Immature natural killer cell (primary cell): ENCODE results near the gene PPP1R37. TPM values are rescaled to one million over a fixed set of nuclear protein-coding genes. Genes with fewer than 3 reads are reported as not detected.

Source experiments
- DNase-seq, 3 donors: peaks; one replicate each; pipeline ENCODE4 v3.0.0; 2022; ENCODE audit warnings: mixed read lengths in 1 of 3
- H3K27ac Mint-ChIP-seq, 6 donors: one replicate each; pipeline ENCODE4 v1.8.0; 2020; ENCODE audit warnings: mixed read lengths in 6 of 6, mild to moderate bottlenecking in 5 of 6, inconsistent platforms in 4 of 6, moderate library complexity in 3 of 6
- H3K27me3 Mint-ChIP-seq, 3 donors: one replicate each; pipeline ENCODE4 v1.8.0; 2020 to 2021; ENCODE audit warnings: low read depth in 3 of 3, mild to moderate bottlenecking in 3 of 3, mixed read lengths in 3 of 3, moderate library complexity in 3 of 3, inconsistent platforms in 1 of 3
- H3K36me3 Mint-ChIP-seq, 3 donors: one replicate each; pipeline ENCODE4 v1.8.0; 2020; ENCODE audit warnings: mixed read lengths in 3 of 3, inconsistent platforms in 2 of 3, mild to moderate bottlenecking in 2 of 3
- H3K4me1 Mint-ChIP-seq, 2 donors: one replicate each; pipeline ENCODE4 v1.8.0; 2020; ENCODE audit warnings: inconsistent platforms in 2 of 2, mild to moderate bottlenecking in 2 of 2, mixed read lengths in 2 of 2, moderate library complexity in 1 of 2
- H3K4me3 Mint-ChIP-seq, 5 donors: one replicate each; pipeline ENCODE4 v1.8.0; 2020; ENCODE audit warnings: mild to moderate bottlenecking in 5 of 5, mixed read lengths in 5 of 5, inconsistent platforms in 3 of 5, moderate library complexity in 3 of 5
- H3K9me3 Mint-ChIP-seq, 6 donors: one replicate each; pipeline ENCODE4 v1.8.0; 2020; ENCODE audit warnings: mild to moderate bottlenecking in 6 of 6, mixed read lengths in 6 of 6, inconsistent platforms in 4 of 6, moderate library complexity in 3 of 6
- polyA plus RNA-seq, 3 donors: library from polyadenylated mRNA; unstranded; fragments of 300-500 nt; fragmentation: Illumina TruSeq; gene quantifications; one replicate each; pipeline ENCODE4 v1.2.3, GENCODE V29; 2021

Gene PPP1R37
- polyA plus RNA-seq, 3 donors from 2014 or later, result 0.37 to 1.1 TPM; not detected in 1

DNA sequence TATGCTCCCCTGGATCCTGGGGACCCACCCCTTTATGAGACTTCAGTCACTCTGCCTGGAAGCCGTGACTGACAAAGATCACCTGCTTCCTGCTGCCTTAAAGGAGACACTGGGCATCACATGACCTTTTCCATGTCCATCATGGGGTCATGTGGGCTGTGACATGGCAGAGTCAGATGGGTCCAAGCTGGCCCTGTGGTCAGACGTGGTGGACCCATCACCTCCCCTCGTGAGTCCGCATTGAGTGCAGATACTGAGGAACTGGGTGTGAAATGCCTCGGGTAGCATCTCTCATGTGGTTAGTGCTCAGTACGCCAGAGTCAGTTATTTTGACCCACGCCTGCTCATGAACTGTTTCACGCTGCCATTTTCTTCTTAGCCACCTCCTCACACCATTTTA lies 40.7 kb downstream of the PPP1R37 start:
- Mint-ChIP-seq H3K27ac (peak overlapping the region in 5 of 6 donors; percentile 7 to 88 (median 45)), H3K27me3 (peaks cover 0 to 4% (median 0%) of the 10 kb centered on the region in 3 donors), H3K36me3 (no peaks in the 10 kb centered on the region), H3K9me3 (no peaks in the 10 kb centered on the region), H3K4me1 (peaks cover 15 to 18% of the 10 kb centered on the region in 2 donors), H3K4me3 (no peak overlapping the region)
- DNase-seq, result no peak

DNA sequence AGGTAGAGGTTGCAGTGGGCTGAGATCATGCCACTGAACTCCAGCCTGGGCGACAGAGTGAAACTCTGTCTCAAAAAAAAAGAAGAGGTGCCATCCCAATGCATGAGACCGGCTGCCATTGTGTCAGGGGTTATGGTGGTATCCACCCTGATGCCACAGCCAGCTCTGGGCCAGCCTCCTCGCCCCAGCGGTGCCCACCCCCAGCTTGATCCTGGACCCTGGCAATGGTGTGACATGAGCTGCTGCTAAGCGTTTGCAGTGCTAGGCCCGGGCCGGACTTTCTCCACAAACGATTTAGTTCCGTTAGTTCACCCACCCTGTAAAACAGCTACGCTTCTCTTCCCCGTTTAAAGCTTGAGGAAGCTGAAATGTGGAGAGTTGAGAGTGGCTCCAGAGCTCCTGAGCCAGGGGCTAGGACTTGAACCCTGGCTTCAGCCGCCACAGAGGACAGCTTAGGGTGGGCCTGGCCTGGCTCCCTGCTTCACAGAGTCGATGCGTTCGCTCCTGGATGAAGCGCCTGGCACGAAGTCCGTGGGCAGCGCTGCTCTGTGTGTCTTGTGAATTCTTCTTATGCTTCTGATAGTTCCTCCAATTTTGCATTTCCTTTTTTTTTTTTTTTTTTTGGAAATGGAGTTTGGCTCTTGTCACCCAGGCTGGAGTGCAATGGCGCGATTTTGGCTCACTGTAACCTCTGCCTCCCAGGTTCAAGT lies 42.4 kb downstream of the PPP1R37 start:
- H3K36me3 Mint-ChIP-seq, result no peaks in the 10 kb centered on the region
- no peaks in the 10 kb centered on the region for H3K9me3 Mint-ChIP-seq
- peaks cover 15 to 18% of the 10 kb centered on the region in 2 donors for H3K4me1 Mint-ChIP-seq
- no peak overlapping the region for H3K27ac Mint-ChIP-seq
- no peak overlapping the region for H3K4me3 Mint-ChIP-seq
- H3K27me3 Mint-ChIP-seq, result peaks cover 0 to 2% (median 0%) of the 10 kb centered on the region in 3 donors
- DNase-seq, result no peak

DNA sequence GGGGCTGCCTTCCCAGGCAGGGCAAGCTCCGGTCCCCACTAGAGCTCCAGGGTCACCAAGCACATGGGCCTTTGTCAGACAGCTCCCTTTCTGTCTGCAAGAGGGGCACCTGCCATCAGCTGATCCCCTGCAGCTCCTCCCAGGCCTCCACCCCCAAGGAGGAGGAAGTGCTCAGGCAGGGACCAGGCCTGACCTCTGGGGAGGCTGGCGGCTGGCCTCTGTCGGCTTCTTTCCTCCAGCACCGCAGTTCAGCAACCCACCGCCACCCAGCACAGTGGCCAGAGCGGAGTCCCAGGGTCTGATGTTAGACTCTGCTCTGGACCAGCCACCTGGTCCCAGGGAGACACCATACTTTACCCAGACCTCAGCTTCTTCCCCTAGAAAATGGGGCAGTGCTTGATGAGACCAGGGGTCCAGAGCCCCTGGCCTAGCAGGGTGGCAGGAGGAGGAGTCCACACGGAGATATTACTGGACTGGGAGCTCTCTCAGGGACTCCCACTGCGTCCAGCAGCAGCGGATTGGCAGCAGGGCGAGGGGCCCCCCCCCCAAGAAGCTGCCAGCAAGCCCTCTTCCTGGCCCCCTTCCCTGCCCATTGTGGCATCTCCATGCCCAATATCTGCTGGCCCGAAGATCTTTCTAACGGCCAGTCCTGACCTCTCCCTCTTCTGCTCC lies 43.7 kb downstream of the PPP1R37 start:
- DNase-seq, result no peak
- H3K36me3 Mint-ChIP-seq, result no peaks in the 10 kb centered on the region
- peak overlapping the region in 3 of 6 donors; percentile 30 to 74 (median 35) for H3K27ac Mint-ChIP-seq
- peaks cover 14 to 18% of the 10 kb centered on the region in 2 donors for H3K4me1 Mint-ChIP-seq
- no peak overlapping the region for H3K4me3 Mint-ChIP-seq
- no peaks in the 10 kb centered on the region for H3K9me3 Mint-ChIP-seq
- peaks cover 0 to 3% (median 0%) of the 10 kb centered on the region in 3 donors for H3K27me3 Mint-ChIP-seq

DNA sequence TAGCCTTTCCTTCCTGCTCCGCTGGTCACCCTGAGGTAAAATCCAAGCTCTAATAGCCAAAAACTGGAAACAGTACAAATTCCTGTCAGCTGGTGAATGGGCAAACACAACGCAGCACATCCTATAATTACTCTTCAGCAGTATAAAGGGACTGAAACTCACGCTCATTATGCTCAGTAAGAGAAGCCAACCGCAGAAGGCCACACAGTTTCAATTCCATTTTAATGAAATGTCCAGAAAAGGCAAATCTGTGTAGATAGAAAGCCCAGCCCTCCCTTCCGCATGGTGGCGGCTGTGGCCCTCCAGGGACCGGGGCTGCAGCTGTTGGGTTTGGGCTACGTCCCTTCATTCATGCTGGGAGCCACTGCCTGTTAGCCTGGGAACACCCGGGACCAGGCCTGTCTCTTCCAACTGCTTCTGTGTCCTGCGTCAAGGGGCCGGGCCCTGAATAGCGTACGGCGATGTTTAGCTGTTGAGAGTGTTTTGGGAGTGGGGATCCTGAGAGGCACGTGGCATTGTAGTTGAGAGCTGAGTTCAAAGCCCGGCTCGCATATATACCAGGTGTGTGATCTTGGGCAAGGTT lies 44.3 kb downstream of the PPP1R37 start:
- Mint-ChIP-seq H3K4me3 (no peak overlapping the region), H3K36me3 (no peaks in the 10 kb centered on the region), H3K27me3 (peaks cover 0 to 3% (median 0%) of the 10 kb centered on the region in 3 donors), H3K4me1 (peaks cover 14 to 18% of the 10 kb centered on the region in 2 donors), H3K27ac (peak overlapping the region in 3 of 6 donors; percentile 30 to 74 (median 35)), H3K9me3 (no peaks in the 10 kb centered on the region)
- no peak for DNase-seq

DNA sequence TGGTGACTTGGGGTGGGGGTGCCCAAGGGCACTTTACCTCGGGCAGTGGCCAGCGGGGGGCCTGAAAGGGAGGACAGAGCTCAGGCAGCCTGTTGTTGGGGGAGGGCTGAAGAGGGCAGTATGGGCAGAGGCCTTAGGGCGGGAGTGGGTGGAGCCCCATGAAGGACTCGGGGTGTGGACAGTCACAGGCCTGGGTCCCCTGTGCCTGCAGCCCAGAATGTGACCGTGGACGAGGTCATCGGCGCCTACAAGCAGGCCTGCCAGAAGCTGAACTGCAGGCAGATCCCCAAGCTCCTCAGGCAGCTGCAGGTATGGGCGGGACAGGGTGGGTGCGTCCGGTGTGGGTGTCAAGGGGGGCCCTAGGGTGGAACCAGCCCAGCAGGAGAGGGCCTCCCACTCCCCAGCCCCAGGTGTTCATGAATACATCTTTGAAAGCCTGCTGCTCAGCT lies 45.3 kb downstream of the PPP1R37 start:
- H3K4me3 Mint-ChIP-seq, result no peak overlapping the region
- DNase-seq, result no peak

DNA sequence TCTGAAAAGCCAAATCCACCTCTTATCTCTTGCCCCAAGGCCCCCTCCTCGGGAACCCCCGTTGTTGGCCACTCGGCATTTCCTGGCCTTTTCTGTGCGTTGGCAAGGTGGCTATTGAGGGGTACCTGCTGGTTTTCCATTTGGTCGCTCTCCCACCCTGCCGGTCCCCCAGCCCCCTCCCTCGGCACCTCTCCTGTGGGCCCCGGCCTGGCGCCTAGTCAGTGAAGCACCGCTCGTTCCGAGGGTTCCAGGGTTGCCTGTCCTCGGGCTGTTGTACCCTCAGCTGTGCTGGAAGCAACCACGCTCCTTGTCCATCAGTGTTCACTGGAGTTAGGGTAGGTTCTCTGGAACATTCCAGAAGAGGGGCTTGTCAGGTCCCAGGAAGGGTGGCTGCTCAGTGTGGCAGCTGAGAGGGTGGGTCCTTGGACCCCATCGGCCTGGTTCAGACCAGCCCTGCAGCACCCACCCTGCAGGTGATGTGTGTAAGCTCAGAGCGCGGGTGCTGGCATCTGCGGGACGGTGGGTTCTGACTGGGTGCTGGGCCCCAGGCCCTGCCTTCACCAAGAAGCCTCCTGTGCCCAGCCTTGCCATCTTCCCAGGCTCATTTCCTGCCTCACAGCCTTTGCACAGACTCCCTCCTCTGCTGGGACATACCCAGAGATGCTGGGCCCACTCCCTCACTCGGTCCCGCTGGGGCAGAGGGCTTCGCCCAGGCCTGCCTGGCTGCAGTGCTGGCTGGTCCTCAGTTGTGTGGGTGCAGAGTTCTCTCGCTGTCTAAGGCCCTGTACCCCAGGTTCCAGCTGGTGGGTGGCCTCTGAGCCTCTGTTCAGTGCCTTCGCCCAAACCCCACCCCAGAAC lies 46.5 kb downstream of the PPP1R37 start:
- peaks cover 0 to 3% (median 2%) of the 10 kb centered on the region in 3 donors for H3K27me3 Mint-ChIP-seq
- DNase-seq, result no peak
- peaks cover 0 to 7% (median 0%) of the 10 kb centered on the region in 3 donors for H3K36me3 Mint-ChIP-seq
- peaks cover 4 to 8% of the 10 kb centered on the region in 2 donors for H3K4me1 Mint-ChIP-seq
- H3K4me3 Mint-ChIP-seq, result no peak overlapping the region
- H3K27ac Mint-ChIP-seq, result no peak overlapping the region
- no peaks in the 10 kb centered on the region for H3K9me3 Mint-ChIP-seq

More for the DNA sequence above, 45.3 kb downstream of the PPP1R37 start:
- H3K27me3 Mint-ChIP-seq, result peaks cover 0 to 3% (median 2%) of the 10 kb centered on the region in 3 donors
- H3K9me3 Mint-ChIP-seq, result no peaks in the 10 kb centered on the region
- H3K36me3 Mint-ChIP-seq, result peaks cover 0 to 7% (median 0%) of the 10 kb centered on the region in 3 donors
- peaks cover 14 to 18% of the 10 kb centered on the region in 2 donors for H3K4me1 Mint-ChIP-seq
- no peak overlapping the region for H3K27ac Mint-ChIP-seq

DNA sequence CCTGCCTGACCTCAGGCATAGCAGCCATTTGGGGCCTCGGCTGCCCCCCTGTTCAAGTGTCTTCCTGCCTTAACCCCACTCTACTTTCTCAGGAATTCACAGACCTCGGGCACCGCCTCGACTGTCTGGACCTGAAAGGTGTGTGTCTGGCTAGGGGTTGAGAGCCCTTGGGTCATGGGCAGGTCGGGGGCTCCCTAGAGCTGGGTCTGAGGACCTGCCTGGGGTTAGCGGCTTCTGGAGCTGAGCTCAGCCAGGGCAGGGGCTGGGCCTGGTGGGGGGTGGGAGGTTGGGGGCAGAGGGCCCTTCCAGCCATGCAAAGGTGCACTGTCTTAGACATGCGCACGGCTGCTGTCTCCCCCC lies 47.1 kb downstream of the PPP1R37 start:
- no peak for DNase-seq
- peaks cover 4 to 7% of the 10 kb centered on the region in 2 donors for H3K4me1 Mint-ChIP-seq
- no peaks in the 10 kb centered on the region for H3K9me3 Mint-ChIP-seq
- H3K27ac Mint-ChIP-seq, result no peak overlapping the region
- H3K4me3 Mint-ChIP-seq, result no peak overlapping the region
- peaks cover 0 to 7% (median 0%) of the 10 kb centered on the region in 3 donors for H3K36me3 Mint-ChIP-seq
- H3K27me3 Mint-ChIP-seq, result peaks cover 0 to 3% (median 2%) of the 10 kb centered on the region in 3 donors

DNA sequence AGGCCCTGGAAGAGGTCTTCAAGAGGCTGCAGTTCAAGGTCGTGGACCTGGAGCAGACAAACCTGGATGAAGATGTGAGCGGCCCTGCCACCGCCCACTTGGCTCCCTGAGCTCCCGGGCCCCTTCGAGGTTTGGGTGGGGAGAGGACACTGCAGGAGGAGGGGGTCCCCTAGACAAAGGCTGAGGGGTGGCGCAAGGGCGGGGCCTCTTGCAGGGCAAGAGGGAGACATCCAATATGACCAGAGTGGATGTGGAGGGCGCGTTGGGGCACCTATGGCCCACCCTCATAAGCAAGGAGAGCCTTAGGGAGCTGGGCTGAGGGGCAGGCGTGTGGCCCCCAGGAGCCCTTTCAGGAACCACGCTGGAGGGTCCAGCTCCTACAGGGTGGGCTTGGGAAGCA lies 47.6 kb downstream of the PPP1R37 start:
- Mint-ChIP-seq H3K36me3 (peaks cover 0 to 7% (median 0%) of the 10 kb centered on the region in 3 donors), H3K9me3 (no peaks in the 10 kb centered on the region), H3K4me1 (peaks cover 4 to 7% of the 10 kb centered on the region in 2 donors), H3K27ac (no peak overlapping the region), H3K27me3 (peaks cover 0 to 3% (median 2%) of the 10 kb centered on the region in 3 donors), H3K4me3 (no peak overlapping the region)
- no peak for DNase-seq

DNA sequence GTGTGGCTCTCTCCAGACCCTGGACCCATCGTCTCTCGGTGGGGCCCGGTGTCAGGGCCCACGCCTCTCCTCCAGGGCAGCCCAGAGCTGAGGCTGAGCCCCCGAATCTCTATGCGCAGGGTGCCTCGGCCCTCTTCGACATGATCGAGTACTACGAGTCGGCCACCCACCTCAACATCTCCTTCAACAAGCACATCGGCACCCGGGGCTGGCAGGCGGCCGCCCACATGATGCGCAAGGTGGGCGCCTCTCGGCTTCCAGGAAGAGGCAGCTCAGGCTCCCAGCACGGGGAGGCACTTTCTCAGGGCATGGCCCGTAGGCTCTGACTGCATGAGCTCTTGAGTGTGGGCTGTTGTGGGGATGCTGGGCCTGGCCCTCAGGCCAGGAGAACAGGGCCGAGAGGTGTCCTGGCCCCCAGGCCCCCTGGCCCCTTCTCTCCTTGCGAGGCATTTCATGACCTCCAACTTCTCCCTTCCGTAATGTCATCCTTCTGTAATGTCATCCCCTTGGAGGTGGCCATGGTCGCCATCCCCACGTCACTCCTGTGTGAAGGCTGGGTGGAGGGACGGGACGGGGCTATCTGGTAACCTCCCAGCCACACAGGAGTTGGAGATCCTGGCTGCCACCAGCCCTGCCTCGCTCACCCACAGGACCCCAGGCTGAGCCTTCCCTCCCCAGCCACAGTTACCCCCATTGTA lies 48.4 kb downstream of the PPP1R37 start:
- H3K9me3 Mint-ChIP-seq, result no peaks in the 10 kb centered on the region
- peaks cover 4 to 7% of the 10 kb centered on the region in 2 donors for H3K4me1 Mint-ChIP-seq
- peaks cover 0 to 7% (median 0%) of the 10 kb centered on the region in 3 donors for H3K36me3 Mint-ChIP-seq
- H3K27me3 Mint-ChIP-seq, result peaks cover 0 to 3% (median 2%) of the 10 kb centered on the region in 3 donors
- H3K27ac Mint-ChIP-seq, result no peak overlapping the region
- DNase-seq, result no peak
- H3K4me3 Mint-ChIP-seq, result no peak overlapping the region

DNA sequence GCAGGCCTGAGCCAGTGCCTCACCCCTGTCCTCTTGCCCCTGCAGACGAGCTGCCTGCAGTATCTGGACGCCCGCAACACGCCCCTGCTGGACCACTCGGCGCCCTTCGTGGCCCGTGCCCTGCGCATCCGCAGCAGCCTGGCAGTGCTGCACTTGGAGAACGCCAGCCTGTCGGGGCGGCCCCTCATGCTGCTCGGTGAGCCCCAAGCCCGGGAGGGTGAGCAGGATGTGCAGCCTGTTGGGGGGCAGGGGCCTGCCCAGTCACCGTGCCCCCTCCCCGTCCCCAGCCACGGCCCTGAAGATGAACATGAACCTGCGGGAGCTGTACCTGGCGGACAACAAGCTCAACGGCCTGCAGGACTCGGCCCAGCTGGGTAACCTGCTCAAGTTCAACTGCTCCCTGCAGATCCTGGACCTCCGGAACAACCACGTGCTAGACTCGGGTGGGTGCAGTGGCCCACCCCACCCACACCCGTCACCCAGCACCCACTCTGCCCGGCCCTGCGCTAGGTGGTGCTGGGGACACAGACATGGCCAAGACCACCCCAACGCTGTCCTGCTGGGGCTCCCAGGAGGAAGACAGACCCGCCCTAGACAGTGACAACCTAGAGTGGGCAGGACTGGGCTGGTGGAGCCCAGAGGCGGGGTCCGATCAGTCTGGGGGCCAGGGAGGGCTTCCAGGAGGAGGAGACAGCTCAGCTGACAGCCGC lies 49.2 kb downstream of the PPP1R37 start:
- no peak overlapping the region for H3K27ac Mint-ChIP-seq
- peaks cover 4 to 5% of the 10 kb centered on the region in 2 donors for H3K4me1 Mint-ChIP-seq
- H3K9me3 Mint-ChIP-seq, result no peaks in the 10 kb centered on the region
- peaks cover 0 to 4% (median 2%) of the 10 kb centered on the region in 3 donors for H3K27me3 Mint-ChIP-seq
- H3K4me3 Mint-ChIP-seq, result no peak overlapping the region
- no peak for DNase-seq
- H3K36me3 Mint-ChIP-seq, result peaks cover 0 to 8% (median 0%) of the 10 kb centered on the region in 3 donors

DNA sequence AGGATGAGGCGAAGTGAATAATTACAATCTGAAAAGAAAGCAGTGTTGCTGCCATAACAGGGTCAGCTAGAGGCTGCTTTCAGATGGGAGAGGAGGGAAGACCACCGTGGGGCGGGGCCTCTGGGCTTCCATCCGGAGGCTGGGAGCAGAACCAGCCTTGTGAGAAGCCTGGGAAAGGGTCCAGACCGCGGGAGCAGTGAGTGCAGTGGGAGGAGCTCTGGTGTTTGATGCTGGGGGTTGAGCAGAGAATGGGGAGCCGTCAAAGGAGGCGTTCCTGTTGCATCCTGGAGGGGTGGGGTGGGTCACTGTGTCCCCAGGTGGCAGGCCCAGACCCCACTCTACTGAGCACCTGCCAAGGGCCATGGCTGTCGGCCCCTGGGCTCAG lies 49.7 kb downstream of the PPP1R37 start:
- Mint-ChIP-seq H3K27ac (no peak overlapping the region), H3K27me3 (peaks cover 0 to 5% (median 2%) of the 10 kb centered on the region in 3 donors), H3K4me3 (no peak overlapping the region)

DNA sequence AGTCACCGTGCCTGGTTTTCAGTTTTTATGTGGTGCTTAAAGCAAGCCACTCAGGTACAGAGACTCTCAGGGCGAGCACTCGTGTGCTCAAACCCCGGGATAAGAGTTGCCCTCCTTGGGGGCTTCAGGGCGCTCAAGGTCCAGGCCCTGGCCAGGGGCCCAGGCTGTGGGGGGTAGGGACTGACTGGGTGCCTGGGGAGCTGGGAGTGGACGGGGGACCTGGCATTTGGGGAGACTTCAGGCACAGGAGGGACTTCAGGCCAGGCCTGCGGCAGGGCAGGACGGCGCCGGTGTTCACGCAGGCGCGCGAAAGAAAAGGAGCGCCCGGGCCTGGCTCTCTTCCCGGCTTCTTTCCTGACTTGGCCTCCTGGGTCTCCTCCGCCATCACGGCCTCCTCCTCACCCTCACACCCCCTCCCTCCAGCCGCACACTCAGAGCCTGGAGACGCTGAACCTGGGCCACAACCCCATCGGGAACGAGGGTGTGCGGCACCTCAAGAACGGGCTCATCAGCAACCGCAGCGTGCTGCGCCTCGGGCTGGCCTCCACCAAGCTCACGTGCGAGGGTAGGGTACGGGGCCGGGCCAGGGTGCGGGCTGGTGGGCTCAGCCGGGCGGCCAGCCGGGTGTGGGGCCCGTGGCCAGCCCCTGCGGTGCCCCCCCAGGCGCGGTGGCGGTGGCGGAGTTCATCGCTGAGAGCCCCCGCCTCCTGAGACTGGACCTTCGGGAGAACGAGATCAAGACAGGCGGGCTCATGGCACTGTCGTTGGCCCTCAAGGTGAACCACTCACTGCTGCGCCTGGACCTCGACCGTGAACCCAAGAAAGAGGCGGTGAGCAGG lies 51.7 kb downstream of the PPP1R37 start:
- Mint-ChIP-seq H3K27ac (no peak overlapping the region), H3K9me3 (no peaks in the 10 kb centered on the region), H3K36me3 (peaks cover 0 to 10% (median 0%) of the 10 kb centered on the region in 3 donors), H3K4me3 (no peak overlapping the region), H3K4me1 (no peaks in the 10 kb centered on the region), H3K27me3 (peaks cover 0 to 6% (median 2%) of the 10 kb centered on the region in 3 donors)
- no peak for DNase-seq

More for the DNA sequence above, 49.7 kb downstream of the PPP1R37 start:
- Mint-ChIP-seq H3K4me1 (peaks cover 0 to 4% of the 10 kb centered on the region in 2 donors), H3K36me3 (peaks cover 0 to 10% (median 0%) of the 10 kb centered on the region in 3 donors), H3K9me3 (no peaks in the 10 kb centered on the region)
- DNase-seq, result no peak
